Parathyroid adenoma (tissue), 2 donors: ENCODE results near the gene ADCY1.

ENCODE experiments used
- H2AFZ ChIP-seq: fragments of 300-600 bp; sonication (generic); one replicate; pipeline ENCODE4 v1.7.0; 2017; ENCODE audit warnings: antibody characterized with exemption, mild to moderate bottlenecking
- H3K27ac ChIP-seq: fragments of 300-600 bp; sonication (generic); one replicate; pipeline ENCODE4 v1.7.0; 2017
- H3K27me3 ChIP-seq: fragments of 300-600 bp; sonication (generic); one replicate; pipeline ENCODE4 v1.7.0; 2017; ENCODE audit warnings: low read length; ENCODE audit not compliant: control insufficient read depth, insufficient read depth
- H3K36me3 ChIP-seq: fragments of 300-600 bp; sonication (generic); one replicate; pipeline ENCODE4 v1.7.0; 2017; ENCODE audit warnings: low read length; ENCODE audit not compliant: control insufficient read depth, insufficient read depth
- H3K4me1 ChIP-seq: fragments of 300-600 bp; sonication (generic); one replicate; pipeline ENCODE4 v1.7.0; 2017; ENCODE audit warnings: control low read depth
- H3K4me2 ChIP-seq: fragments of 300-600 bp; sonication (generic); one replicate; pipeline ENCODE4 v1.7.0; 2017; ENCODE audit warnings: low read length
- H3K4me3 ChIP-seq: fragments of 300-600 bp; sonication (generic); one replicate; pipeline ENCODE4 v1.7.0; 2017; ENCODE audit warnings: low read depth, low read length
- H3K79me2 ChIP-seq: fragments of 300-600 bp; sonication (generic); one replicate; pipeline ENCODE4 v1.7.0; 2017; ENCODE audit warnings: control low read depth
- H3K9ac ChIP-seq: fragments of 300-600 bp; sonication (generic); one replicate; pipeline ENCODE4 v1.7.0; 2017; ENCODE audit warnings: mild to moderate bottlenecking
- H3K9me3 ChIP-seq: fragments of 300-600 bp; sonication (generic); one replicate; pipeline ENCODE4 v1.7.0; 2017; ENCODE audit warnings: low read length; ENCODE audit not compliant: control insufficient read depth
- CTCF ChIP-seq: fragments of 300-600 bp; sonication (generic); IDR thresholded peaks from one replicate; pipeline ENCODE4 v1.7.0; 2017; ENCODE audit warnings: antibody characterized with exemption, mild to moderate bottlenecking
- donor health status: primary hyperparathyroidism.

The ADCY1 gene

GRCh38 chr7:45583296-45583695, 9.1 kb downstream of the ADCY1 start:
- TF ChIP-seq CTCF = no peak
- H3K27ac ChIP-seq = no peak overlapping the region
- H3K9me3 ChIP-seq = no peaks in the 10 kb centered on the region
- no peak overlapping the region for H3K9ac ChIP-seq
- no peaks in the 10 kb centered on the region for H3K79me2 ChIP-seq
- H3K36me3 ChIP-seq = no peaks in the 10 kb centered on the region
- H3K4me1 ChIP-seq = no peaks in the 10 kb centered on the region
- no peak overlapping the region for H3K4me3 ChIP-seq
- no peak overlapping the region for H3K4me2 ChIP-seq
- no peaks in the 10 kb centered on the region for H3K27me3 ChIP-seq
- no peak overlapping the region for H2AFZ ChIP-seq

- Histone ChIP-seq H3K27me3 (no peaks in the 10 kb centered on the region), H2AFZ (no peak overlapping the region), H3K9ac (no peak overlapping the region), H3K4me2 (no peak overlapping the region), H3K9me3 (no peaks in the 10 kb centered on the region), H3K36me3 (no peaks in the 10 kb centered on the region), H3K79me2 (no peaks in the 10 kb centered on the region), H3K4me1 (no peaks in the 10 kb centered on the region), H3K4me3 (no peak overlapping the region), H3K27ac (no peak overlapping the region)
- no peak for TF ChIP-seq CTCF
Observed at GRCh38 chr7:45584261-45585210, 10.4 kb downstream of the ADCY1 start.

GRCh38 chr7:45585628-45586027, 11.5 kb downstream of the ADCY1 start:
- no peak overlapping the region for H3K27ac ChIP-seq
- no peaks in the 10 kb centered on the region for H3K36me3 ChIP-seq
- no peak overlapping the region for H3K9ac ChIP-seq
- no peaks in the 10 kb centered on the region for H3K27me3 ChIP-seq
- TF ChIP-seq CTCF = no peak
- H3K9me3 ChIP-seq = no peaks in the 10 kb centered on the region
- H3K4me2 ChIP-seq = no peak overlapping the region
- no peaks in the 10 kb centered on the region for H3K79me2 ChIP-seq
- no peak overlapping the region for H2AFZ ChIP-seq
- no peak overlapping the region for H3K4me3 ChIP-seq
- H3K4me1 ChIP-seq = no peaks in the 10 kb centered on the region

GRCh38 chr7:45586542-45587520, 12.7 kb downstream of the ADCY1 start:
- Histone ChIP-seq H2AFZ (no peak overlapping the region), H3K9ac (no peak overlapping the region), H3K27ac (no peak overlapping the region), H3K27me3 (no peaks in the 10 kb centered on the region), H3K4me1 (no peaks in the 10 kb centered on the region), H3K4me3 (no peak overlapping the region), H3K9me3 (no peaks in the 10 kb centered on the region), H3K36me3 (no peaks in the 10 kb centered on the region), H3K4me2 (no peak overlapping the region), H3K79me2 (no peaks in the 10 kb centered on the region)
- TF ChIP-seq CTCF = no peak
